ENCODE results near the gene SERPINE1. TPM values are rescaled to one million over a fixed set of nuclear protein-coding genes. Genes with fewer than 3 reads are reported as not detected.

Gene SERPINE1
- total and polyA plus RNA-seq, 2 of the 13 experiments (the other 11 are each of a cell fraction or from before 2014, with no cell fraction given): 21.2 to 1,576 TPM

GRCh38 chr7:101118856-101119255 is 8.0 kb upstream of the SERPINE1 start:
- Histone ChIP-seq H2AFZ (ENCODE audit: low read length) (no peak overlapping the region), H3K4me2 (ENCODE audit: low read depth, low read length) (no peak overlapping the region), H3K9ac (ENCODE audit: insufficient read depth, low read depth, low read length) (no peak overlapping the region), H3K4me3 (replicated peaks in 1 of 3; ENCODE audit: insufficient read depth in 1 of 3, low read depth in 2 of 3, low read length in 3 of 3) (no peak overlapping the region), H4K20me1 (ENCODE audit: insufficient read depth, low read length) (no peaks in the 10 kb centered on the region), H3K27me3 (ENCODE audit: control insufficient read depth in 1 of 2, insufficient read depth in 2 of 2, low read length in 2 of 2) (no peaks in the 10 kb centered on the region), H3K9me3 (ENCODE audit: low read length) (no peaks in the 10 kb centered on the region), H3K79me2 (ENCODE audit: insufficient read depth, low read length) (no peaks in the 10 kb centered on the region), H3K4me1 (ENCODE audit: insufficient read depth, low read length) (peaks cover 75% of the 10 kb centered on the region), H3K27ac (ENCODE audit: extremely low read length, insufficient read depth, low read length) (no peak overlapping the region), H3K36me3 (replicated peaks in 1 of 2; ENCODE audit: control insufficient read depth in 1 of 2, insufficient read depth in 2 of 2, low read length in 2 of 2) (no peaks in the 10 kb centered on the region)
- DNase-seq (ENCODE audit: low spot score) (no peak), ATAC-seq (no peak), FAIRE-seq (no peak)
- 81% methylated on average over 3 of the region's 3 CpGs for WGBS (ENCODE audit: low lambda C conversion rate)
- ChIA-PET CTCF (ENCODE audit: low intra/inter-chr PET ratio, low total read pairs) (no interaction called here), POLR2A (no interaction called here)
- intact Hi-C loops (cut with micrococcal nuclease; ENCODE audit: unreplicated experiment) (no loop called here), in situ Hi-C loops (cut with HindIII; ENCODE audit: extremely low pct_ligation_motif_present, low pct_unique_long_range_greater_than_20kb) (no loop called here)
- BruUV-seq (replicated peaks): no TSS peak
- TF ChIP-seq, protein P1, sequence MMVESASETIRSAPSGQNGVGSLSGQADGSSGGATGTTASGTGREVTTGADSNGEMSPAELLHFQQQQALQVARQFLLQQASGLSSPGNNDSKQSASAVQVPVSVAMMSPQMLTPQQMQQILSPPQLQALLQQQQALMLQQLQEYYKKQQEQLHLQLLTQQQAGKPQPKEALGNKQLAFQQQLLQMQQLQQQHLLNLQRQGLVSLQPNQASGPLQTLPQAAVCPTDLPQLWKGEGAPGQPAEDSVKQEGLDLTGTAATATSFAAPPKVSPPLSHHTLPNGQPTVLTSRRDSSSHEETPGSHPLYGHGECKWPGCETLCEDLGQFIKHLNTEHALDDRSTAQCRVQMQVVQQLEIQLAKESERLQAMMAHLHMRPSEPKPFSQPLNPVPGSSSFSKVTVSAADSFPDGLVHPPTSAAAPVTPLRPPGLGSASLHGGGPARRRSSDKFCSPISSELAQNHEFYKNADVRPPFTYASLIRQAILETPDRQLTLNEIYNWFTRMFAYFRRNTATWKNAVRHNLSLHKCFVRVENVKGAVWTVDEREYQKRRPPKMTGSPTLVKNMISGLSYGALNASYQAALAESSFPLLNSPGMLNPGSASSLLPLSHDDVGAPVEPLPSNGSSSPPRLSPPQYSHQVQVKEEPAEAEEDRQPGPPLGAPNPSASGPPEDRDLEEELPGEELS (CRISPR knock-in tag; IDR thresholded peaks at IDR 0.05): no peak
- TF ChIP-seq ARID4A (CRISPR knock-in tag; IDR thresholded peaks at IDR 0.05; ENCODE audit: borderline replicate concordance) (no peak), ZGPAT (CRISPR knock-in tag; IDR thresholded peaks at IDR 0.05) (no peak), ZBTB20 (CRISPR knock-in tag; IDR thresholded peaks at IDR 0.05; ENCODE audit: borderline replicate concordance, low read depth) (no peak)
- TF ChIP-seq, protein P2, sequence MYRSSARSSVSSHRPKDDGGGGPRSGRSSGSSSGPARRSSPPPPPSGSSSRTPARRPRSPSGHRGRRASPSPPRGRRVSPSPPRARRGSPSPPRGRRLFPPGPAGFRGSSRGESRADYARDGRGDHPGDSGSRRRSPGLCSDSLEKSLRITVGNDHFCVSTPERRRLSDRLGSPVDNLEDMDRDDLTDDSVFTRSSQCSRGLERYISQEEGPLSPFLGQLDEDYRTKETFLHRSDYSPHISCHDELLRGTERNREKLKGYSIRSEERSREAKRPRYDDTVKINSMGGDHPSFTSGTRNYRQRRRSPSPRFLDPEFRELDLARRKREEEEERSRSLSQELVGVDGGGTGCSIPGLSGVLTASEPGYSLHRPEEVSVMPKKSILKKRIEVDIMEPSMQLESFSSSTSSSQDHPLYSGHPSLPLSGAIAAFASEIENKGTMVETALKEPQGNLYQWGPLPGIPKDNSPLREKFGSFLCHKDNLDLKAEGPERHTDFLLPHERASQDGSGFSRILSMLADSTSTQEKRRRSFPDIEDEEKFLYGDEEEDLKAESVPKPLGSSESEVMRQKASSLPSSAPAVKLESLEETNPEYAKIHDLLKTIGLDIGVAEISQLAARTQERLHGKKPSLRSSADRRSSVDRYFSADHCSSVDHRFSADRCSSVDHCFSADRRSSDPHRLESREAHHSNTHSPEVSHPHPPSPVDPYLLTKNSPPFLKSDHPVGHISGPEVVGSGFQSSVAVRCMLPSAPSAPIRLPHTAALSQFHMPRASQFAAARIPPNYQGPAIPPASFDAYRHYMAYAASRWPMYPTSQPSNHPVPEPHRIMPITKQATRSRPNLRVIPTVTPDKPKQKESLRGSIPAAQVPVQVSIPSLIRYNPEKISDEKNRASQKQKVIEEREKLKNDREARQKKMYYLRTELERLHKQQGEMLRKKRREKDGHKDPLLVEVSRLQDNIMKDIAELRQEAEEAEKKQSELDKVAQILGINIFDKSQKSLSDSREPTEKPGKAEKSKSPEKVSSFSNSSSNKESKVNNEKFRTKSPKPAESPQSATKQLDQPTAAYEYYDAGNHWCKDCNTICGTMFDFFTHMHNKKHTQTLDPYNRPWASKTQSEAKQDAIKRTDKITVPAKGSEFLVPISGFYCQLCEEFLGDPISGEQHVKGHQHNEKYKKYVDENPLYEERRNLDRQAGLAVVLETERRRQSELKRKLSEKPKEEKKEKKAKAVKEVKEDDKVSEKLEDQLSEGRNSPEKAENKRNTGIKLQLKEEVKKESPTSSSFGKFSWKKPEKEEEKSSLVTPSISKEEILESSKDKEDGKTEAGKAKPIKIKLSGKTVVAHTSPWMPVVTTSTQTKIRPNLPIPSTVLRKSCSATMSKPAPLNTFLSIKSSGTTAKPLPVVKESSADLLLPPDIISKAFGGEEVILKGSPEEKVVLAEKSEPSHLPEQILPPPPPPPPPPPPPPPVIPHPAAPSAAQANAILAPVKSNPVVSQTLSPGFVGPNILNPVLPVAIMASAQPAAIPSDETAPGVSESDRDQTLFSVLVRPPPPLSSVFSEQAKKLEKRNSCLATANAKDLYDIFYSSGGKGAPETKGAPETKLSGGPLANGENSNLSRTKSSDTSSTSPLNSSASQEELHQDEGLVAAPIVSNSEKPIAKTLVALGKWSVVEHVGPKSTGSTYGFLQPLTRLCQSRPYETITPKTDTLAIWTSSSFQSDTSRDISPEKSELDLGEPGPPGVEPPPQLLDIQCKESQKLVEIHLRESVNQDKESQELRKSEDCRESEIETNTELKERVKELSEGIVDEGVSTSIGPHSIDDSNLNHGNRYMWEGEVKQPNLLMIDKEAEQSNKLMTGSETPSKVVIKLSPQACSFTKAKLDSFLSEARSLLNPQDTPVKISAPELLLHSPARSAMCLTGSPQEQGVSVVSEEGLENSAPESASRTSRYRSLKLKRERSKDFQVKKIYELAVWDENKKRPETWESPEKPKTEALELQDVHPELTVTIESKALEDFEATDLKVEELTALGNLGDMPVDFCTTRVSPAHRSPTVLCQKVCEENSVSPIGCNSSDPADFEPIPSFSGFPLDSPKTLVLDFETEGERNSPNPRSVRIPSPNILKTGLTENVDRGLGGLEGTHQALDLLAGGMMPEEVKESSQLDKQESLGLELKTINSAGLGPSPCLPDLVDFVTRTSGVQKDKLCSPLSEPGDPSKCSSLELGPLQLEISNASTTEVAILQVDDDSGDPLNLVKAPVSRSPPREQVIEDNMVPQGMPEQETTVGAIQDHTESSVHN (CRISPR knock-in tag; IDR thresholded peaks at IDR 0.05): no peak

Data from HepG2 (cell line).